ENCODE data around the gene VSNL1. TPM values are rescaled to one million over a fixed set of nuclear protein-coding genes. Genes with fewer than 3 reads are reported as not detected.

VSNL1 gene
- total RNA-seq, 1 experiment from 2014 or later, result not detected

GRCh38 chr2:17588031-17588430 is 47.5 kb downstream of the VSNL1 start:
- Mint-ChIP-seq H3K27ac (ENCODE audit: unreplicated experiment) (no peak overlapping the region), H3K27me3 (ENCODE audit: unreplicated experiment) (peaks cover under 1% of the 10 kb centered on the region), H3K4me1 (ENCODE audit: low read depth, unreplicated experiment) (no peaks in the 10 kb centered on the region), H3K36me3 (ENCODE audit: insufficient read depth, unreplicated experiment) (no peaks in the 10 kb centered on the region), H3K4me3 (ENCODE audit: low read depth, unreplicated experiment) (no peak overlapping the region), H3K9me3 (ENCODE audit: low read depth, unreplicated experiment) (peaks cover 4% of the 10 kb centered on the region)
- CTCF ChIA-PET, result no interaction called here
- no peak for TF ChIP-seq CTCF (IDR thresholded peaks at IDR 0.05; ENCODE audit: unreplicated experiment)
- intact Hi-C loops (cut with micrococcal nuclease; ENCODE audit: unreplicated experiment), result no loop called here
- DNase-seq, result no peak
- BruUV-seq (replicated peaks), result no TSS peak

- no peaks in the 10 kb centered on the region for H3K27me3 Mint-ChIP-seq (ENCODE audit: unreplicated experiment)
- no peak for TF ChIP-seq CTCF (IDR thresholded peaks at IDR 0.05; ENCODE audit: unreplicated experiment)
- no peak overlapping the region for H3K27ac Mint-ChIP-seq (ENCODE audit: unreplicated experiment)
- no peaks in the 10 kb centered on the region for H3K36me3 Mint-ChIP-seq (ENCODE audit: insufficient read depth, unreplicated experiment)
- BruUV-seq (replicated peaks), result no TSS peak
- H3K4me1 Mint-ChIP-seq (ENCODE audit: low read depth, unreplicated experiment), result no peaks in the 10 kb centered on the region
- H3K4me3 Mint-ChIP-seq (ENCODE audit: low read depth, unreplicated experiment), result no peak overlapping the region
- peaks cover 4% of the 10 kb centered on the region for H3K9me3 Mint-ChIP-seq (ENCODE audit: low read depth, unreplicated experiment)
- DNase-seq, result no peak
- intact Hi-C loops (cut with micrococcal nuclease; ENCODE audit: unreplicated experiment), result no loop called here
- CTCF ChIA-PET, result no interaction called here
These were observed 49.0 kb downstream of the VSNL1 start for GRCh38 chr2:17589406-17590035.

- no TSS peak for BruUV-seq (replicated peaks)
- CTCF ChIA-PET, result no interaction called here
- intact Hi-C loops (cut with micrococcal nuclease; ENCODE audit: unreplicated experiment), result no loop called here
These were observed 49.9 kb downstream of the VSNL1 start for GRCh38 chr2:17590342-17590911.

GRCh38 chr2:17591846-17592245 is 51.4 kb downstream of the VSNL1 start:
- CTCF ChIA-PET, result interaction anchor here (0.7 kb wide), 1 partner anchor 82 kb away, joined by 4 read pairs; no protein-coding TSS in a partner anchor
- H3K27me3 Mint-ChIP-seq (ENCODE audit: unreplicated experiment), result no peaks in the 10 kb centered on the region
- H3K4me3 Mint-ChIP-seq (ENCODE audit: low read depth, unreplicated experiment), result no peak overlapping the region
- H3K9me3 Mint-ChIP-seq (ENCODE audit: low read depth, unreplicated experiment), result peaks cover 4% of the 10 kb centered on the region
- no TSS peak for BruUV-seq (replicated peaks)
- H3K27ac Mint-ChIP-seq (ENCODE audit: unreplicated experiment), result no peak overlapping the region
- DNase-seq, result no peak
- no peak for TF ChIP-seq CTCF (IDR thresholded peaks at IDR 0.05; ENCODE audit: unreplicated experiment)
- H3K36me3 Mint-ChIP-seq (ENCODE audit: insufficient read depth, unreplicated experiment), result no peaks in the 10 kb centered on the region
- no peaks in the 10 kb centered on the region for H3K4me1 Mint-ChIP-seq (ENCODE audit: low read depth, unreplicated experiment)
- intact Hi-C loops (cut with micrococcal nuclease; ENCODE audit: unreplicated experiment), result no loop called here

More at GRCh38 chr2:17590342-17590911, 49.9 kb downstream of the VSNL1 start:
- DNase-seq, result no peak
- H3K4me1 Mint-ChIP-seq (ENCODE audit: low read depth, unreplicated experiment), result no peaks in the 10 kb centered on the region
- no peaks in the 10 kb centered on the region for H3K36me3 Mint-ChIP-seq (ENCODE audit: insufficient read depth, unreplicated experiment)
- no peak for TF ChIP-seq CTCF (IDR thresholded peaks at IDR 0.05; ENCODE audit: unreplicated experiment)
- no peak overlapping the region for H3K27ac Mint-ChIP-seq (ENCODE audit: unreplicated experiment)
- H3K9me3 Mint-ChIP-seq (ENCODE audit: low read depth, unreplicated experiment), result peaks cover 4% of the 10 kb centered on the region
- no peaks in the 10 kb centered on the region for H3K27me3 Mint-ChIP-seq (ENCODE audit: unreplicated experiment)
- no peak overlapping the region for H3K4me3 Mint-ChIP-seq (ENCODE audit: low read depth, unreplicated experiment)

Measured in Calu3 (cell line).